ENCODE results near the gene ZNF213.

Gene ZNF213

GRCh38 chr16:3134338-3135125, at the start of gene ZNF213:
TSS of gene ZNF213 (plus strand) at chr16:3135029. CDS start at chr16:3137281, 2,252 bp downstream.
- DNase-seq (ENCODE audit: low spot score), result peak; percentile 95
- no peak for TF ChIP-seq CTCF (IDR thresholded peaks at IDR 0.05; ENCODE audit: borderline replicate concordance, control extremely low read depth, extremely low read depth, insufficient read depth, missing control alignments)
- in situ Hi-C loops (cut with MboI; ENCODE audit: low sequenced_read_pairs, unreplicated experiment), result no loop called here

- in situ Hi-C loops (cut with MboI; ENCODE audit: low sequenced_read_pairs, unreplicated experiment), result no loop called here
- DNase-seq (ENCODE audit: low spot score), result no peak
- TF ChIP-seq CTCF (IDR thresholded peaks at IDR 0.05; ENCODE audit: borderline replicate concordance, control extremely low read depth, extremely low read depth, insufficient read depth, missing control alignments), result no peak
Measured at GRCh38 chr16:3085868-3086595, 48.8 kb upstream of the ZNF213 start.

GRCh38 chr16:3086596-3087242, 48.1 kb upstream of the ZNF213 start:
- in situ Hi-C loops (cut with MboI; ENCODE audit: low sequenced_read_pairs, unreplicated experiment), result no loop called here
- peak; percentile 13 for DNase-seq (ENCODE audit: low spot score)
- TF ChIP-seq CTCF (IDR thresholded peaks at IDR 0.05; ENCODE audit: borderline replicate concordance, control extremely low read depth, extremely low read depth, insufficient read depth, missing control alignments), result no peak

GRCh38 chr16:3087243-3088235, 47.3 kb upstream of the ZNF213 start:
- in situ Hi-C loops (cut with MboI; ENCODE audit: low sequenced_read_pairs, unreplicated experiment), result no loop called here
- TF ChIP-seq CTCF (IDR thresholded peaks at IDR 0.05; ENCODE audit: borderline replicate concordance, control extremely low read depth, extremely low read depth, insufficient read depth, missing control alignments), result peak; percentile 32
- peak; percentile 51 for DNase-seq (ENCODE audit: low spot score)

- TF ChIP-seq CTCF (IDR thresholded peaks at IDR 0.05; ENCODE audit: borderline replicate concordance, control extremely low read depth, extremely low read depth, insufficient read depth, missing control alignments), result no peak
- no peak for DNase-seq (ENCODE audit: low spot score)
- in situ Hi-C loops (cut with MboI; ENCODE audit: low sequenced_read_pairs, unreplicated experiment), result no loop called here
Measured at GRCh38 chr16:3088450-3088849, 46.4 kb upstream of the ZNF213 start.
